H1 (cell line): ENCODE data around the gene TMEM40. TPM values are rescaled to one million over a fixed set of nuclear protein-coding genes. Genes with fewer than 3 reads are reported as not detected.
A peak's percentile ranks its signal among the peaks of the same experiment; 100 is the strongest.

Experiments used
- CTCF ChIA-PET: fragments of 300-600 bp; sonication (Branson Sonifier 250); formaldehyde crosslinking; loops from one replicate; lab custom pipeline; 2021; ENCODE audit not compliant: partially characterized antibody; lab: Charles Lee
- POLR2A ChIA-PET: fragments of 300-600 bp; sonication (Branson Sonifier 250); formaldehyde crosslinking; loops from one replicate; lab custom pipeline; 2021; ENCODE audit warnings: inconsistent platforms; ENCODE audit not compliant: partially characterized antibody; lab: Charles Lee
- DNase-seq, 2 experiments: peaks; one replicate each; pipeline versions ENCODE4 v3.0.0 to v3.0.0-alpha.2; 2010 to 2022; ENCODE audit warnings: low spot score in 2 of 2, low read depth in 1 of 2, mixed read lengths in 1 of 2
- FAIRE-seq: peaks from 2 replicates; lab custom pipeline; 2011; peaks lifted over from hg19 to GRCh38; lab: Jason Lieb, UNC
- H2AFZ ChIP-seq: 2 replicates; pipeline ENCODE4 v1.8.1; 2012; ENCODE audit warnings: low read length, inconsistent platforms
- H2AK5ac ChIP-seq: 2 replicates; pipeline ENCODE4 v1.6.1; 2013; ENCODE audit warnings: low read depth, low read length
- H2BK120ac ChIP-seq: replicated peaks from 2 replicates; pipeline ENCODE3; 2013; ENCODE audit warnings: low read depth, low read length, inconsistent platforms
- H2BK12ac ChIP-seq: 2 replicates; pipeline ENCODE4 v1.6.1; 2013; ENCODE audit warnings: low read depth, low read length
- H2BK15ac ChIP-seq: 2 replicates; pipeline ENCODE4 v1.6.1; 2013; ENCODE audit warnings: low read length
- H2BK20ac ChIP-seq: 2 replicates; pipeline ENCODE4 v1.6.1; 2013; ENCODE audit warnings: low read length
- H2BK5ac ChIP-seq: 2 replicates; pipeline ENCODE4 v1.6.1; 2013; ENCODE audit warnings: low read depth, low read length
- H3K14ac ChIP-seq: 2 replicates; pipeline ENCODE4 v1.6.1; 2013; ENCODE audit warnings: inconsistent platforms; ENCODE audit not compliant: insufficient read length
- H3K18ac ChIP-seq: 2 replicates; pipeline ENCODE4 v1.6.1; 2013; ENCODE audit warnings: low read length; ENCODE audit errors: extremely low read depth
- H3K23ac ChIP-seq: 2 replicates; pipeline ENCODE4 v1.6.1; 2013; ENCODE audit warnings: inconsistent platforms; ENCODE audit not compliant: insufficient read length
- H3K23me2 ChIP-seq: 2 replicates; pipeline ENCODE4 v1.6.1; 2013; ENCODE audit warnings: low read depth, low read length
- H3K27ac ChIP-seq: 2 replicates; pipeline ENCODE4 v1.6.1; 2011; ENCODE audit warnings: low read depth, low read length, inconsistent platforms
- H3K27me3 ChIP-seq, 4 experiments: replicated peaks in 1 of 4; 1 replicate in 1 of 4; 2 replicates in 3 of 4; pipeline versions ENCODE4 v1.6.1 to v1.8.1; 2011 to 2013; ENCODE audit warnings: low read length in 3 of 4, mild to moderate bottlenecking in 3 of 4, inconsistent platforms in 2 of 4, mixed read lengths in 2 of 4, moderate library complexity in 1 of 4; ENCODE audit not compliant: control insufficient read depth in 3 of 4, insufficient read depth in 3 of 4; ENCODE audit errors: extremely low read depth in 1 of 4
- H3K36me3 ChIP-seq, 4 experiments: 2 replicates each; pipeline versions ENCODE4 v1.6.1 to v1.8.1; 2011 to 2013; ENCODE audit warnings: mild to moderate bottlenecking in 4 of 4, low read length in 3 of 4, moderate library complexity in 2 of 4, control low read depth in 1 of 4, inconsistent platforms in 1 of 4; ENCODE audit not compliant: insufficient read depth in 4 of 4, control insufficient read depth in 2 of 4
- H3K4ac ChIP-seq: replicated peaks from 2 replicates; pipeline ENCODE3; 2013; ENCODE audit warnings: low read length, low read depth, mixed read lengths, inconsistent platforms; ENCODE audit not compliant: insufficient read length
- H3K4me1 ChIP-seq, 4 experiments: replicated peaks in 1 of 4; 1 replicate in 1 of 4; 2 replicates in 3 of 4; pipeline versions ENCODE4 v1.6.1 to v1.8.1; 2011 to 2013; ENCODE audit warnings: low read length in 3 of 4, inconsistent platforms in 2 of 4, mixed read lengths in 1 of 4; ENCODE audit not compliant: insufficient read depth in 4 of 4, control insufficient read depth in 3 of 4
- H3K4me2 ChIP-seq, 2 experiments: 2 replicates each; pipeline versions ENCODE4 v1.6.1 to v1.8.1; 2011 to 2013; ENCODE audit warnings: low read depth in 2 of 2, low read length in 2 of 2, control low read depth in 1 of 2, inconsistent platforms in 1 of 2, mild to moderate bottlenecking in 1 of 2; ENCODE audit not compliant: insufficient read depth in 1 of 2
- H3K4me3 ChIP-seq, 4 experiments: fragments of 200-600, 300-600 bp in 1 of 4; sonication (generic), shearing (Covaris generic), sonication (Bioruptor Twin) in 1 of 4; 2 replicates each; pipeline versions ENCODE4 v1.5.1 to v1.8.1; 2011 to 2016; ENCODE audit warnings: low read length in 4 of 4, low read depth in 3 of 4, control low read depth in 2 of 4, inconsistent platforms in 2 of 4, mild to moderate bottlenecking in 2 of 4, mixed read lengths in 1 of 4, moderate library complexity in 1 of 4; ENCODE audit not compliant: insufficient read depth in 2 of 4; ENCODE audit errors: extremely low read depth in 1 of 4
- H3K56ac ChIP-seq: replicated peaks from 2 replicates; pipeline ENCODE3; 2013; ENCODE audit warnings: low read depth, mild to moderate bottlenecking, mixed read lengths, low read length, inconsistent platforms; ENCODE audit not compliant: insufficient read length
- H3K79me1 ChIP-seq: 2 replicates; pipeline ENCODE4 v1.6.1; 2013; ENCODE audit warnings: low read depth, low read length, control low read depth
- H3K79me2 ChIP-seq, 2 experiments: 2 replicates each; pipeline versions ENCODE4 v1.6.1 to v1.8.1; 2012 to 2013; ENCODE audit warnings: low read length in 2 of 2, mild to moderate bottlenecking in 2 of 2, inconsistent platforms in 1 of 2; ENCODE audit not compliant: insufficient read depth in 2 of 2, control insufficient read depth in 1 of 2
- H3K9ac ChIP-seq, 4 experiments: replicated peaks in 1 of 4; 1 replicate in 1 of 4; 2 replicates in 3 of 4; pipeline versions ENCODE4 v1.6.1 to v1.8.1; 2011 to 2013; ENCODE audit warnings: low read depth in 3 of 4, low read length in 3 of 4, control low read depth in 2 of 4, mild to moderate bottlenecking in 2 of 4, moderate library complexity in 2 of 4, inconsistent platforms in 1 of 4; ENCODE audit errors: extremely low read depth in 1 of 4
- H3K9me3 ChIP-seq, 2 experiments: 2 replicates each; pipeline versions ENCODE4 v1.6.1 to v1.8.1; 2012 to 2013; ENCODE audit warnings: mild to moderate bottlenecking in 2 of 2, moderate library complexity in 2 of 2, control low read depth in 1 of 2, inconsistent platforms in 1 of 2, low read depth in 1 of 2, low read length in 1 of 2, mixed read lengths in 1 of 2; ENCODE audit not compliant: insufficient read depth in 2 of 2
- H4K20me1 ChIP-seq, 2 experiments: replicated peaks in 1 of 2; 2 replicates each; pipeline versions ENCODE3 to v1.8.1; 2011 to 2013; ENCODE audit warnings: inconsistent platforms in 2 of 2, low read length in 2 of 2, mild to moderate bottlenecking in 1 of 2; ENCODE audit not compliant: insufficient read depth in 2 of 2, control insufficient read depth in 1 of 2
- H4K5ac ChIP-seq: 2 replicates; pipeline ENCODE4 v1.6.1; 2013; ENCODE audit warnings: low read length, low read depth, mixed read lengths, inconsistent platforms; ENCODE audit not compliant: insufficient read length
- H4K8ac ChIP-seq: 2 replicates; pipeline ENCODE4 v1.8.0; 2013; ENCODE audit warnings: mild to moderate bottlenecking, moderate library complexity, low read length, inconsistent platforms; ENCODE audit not compliant: insufficient read depth; ENCODE audit errors: extremely low read depth
- H4K91ac ChIP-seq: replicated peaks from 2 replicates; pipeline ENCODE3; 2013; ENCODE audit warnings: low read length, mixed read lengths, inconsistent platforms; ENCODE audit not compliant: insufficient read length
- CTBP2 ChIP-seq: IDR thresholded peaks from 2 replicates; pipeline ENCODE4 v1.7.0; 2011; ENCODE audit warnings: borderline replicate concordance, mild to moderate bottlenecking, moderate library complexity, mixed read lengths, low read length; ENCODE audit not compliant: insufficient read depth, insufficient read length
- EZH2 ChIP-seq: fragments of 200-600 bp; sonication (generic); IDR thresholded peaks from 2 replicates; pipeline ENCODE4 v1.7.1; 2012; ENCODE audit warnings: low read depth, mild to moderate bottlenecking, moderate library complexity, low read length, inconsistent platforms; ENCODE audit not compliant: severe bottlenecking
- GABPA ChIP-seq: IDR thresholded peaks from 2 replicates; pipeline ENCODE4 v1.6.1; 2011; ENCODE audit warnings: mild to moderate bottlenecking, low read length, moderate library complexity, borderline replicate concordance; ENCODE audit not compliant: insufficient read depth
- GTF2F1 ChIP-seq: IDR thresholded peaks from 2 replicates; pipeline ENCODE4 v1.6.1; 2012; ENCODE audit warnings: low read depth, low read length, improper control_type of control experiment, borderline replicate concordance
- KDM4A ChIP-seq: IDR thresholded peaks from one replicate; pipeline ENCODE4 v1.7.1; 2012; ENCODE audit warnings: low read depth, mild to moderate bottlenecking, moderate library complexity, low read length, inconsistent platforms; ENCODE audit not compliant: severe bottlenecking
- RAD21 ChIP-seq, 2 experiments: IDR thresholded peaks in 1 of 2; conservative IDR thresholded peaks in 1 of 2; 2 replicates each; pipeline ENCODE4 v1.6.1; 2011; ENCODE audit warnings: low read depth in 2 of 2, low read length in 2 of 2, improper control_type of control experiment in 1 of 2, inconsistent platforms in 1 of 2, mild to moderate bottlenecking in 1 of 2, moderate library complexity in 1 of 2
- RXRA ChIP-seq: IDR thresholded peaks from 2 replicates; pipeline ENCODE4 v1.6.1; 2011; ENCODE audit warnings: low read depth, mild to moderate bottlenecking, low read length, moderate library complexity; ENCODE audit not compliant: insufficient read depth
- SIX5 ChIP-seq: IDR thresholded peaks from 2 replicates; pipeline ENCODE4 v1.6.1; 2011; ENCODE audit warnings: mild to moderate bottlenecking, low read depth, low read length
- SP4 ChIP-seq: IDR thresholded peaks from 2 replicates; pipeline ENCODE4 v1.6.1; 2012; ENCODE audit warnings: low read length, inconsistent platforms
- WGBS, 2 experiments: shearing (Covaris generic) in 1 of 2; methylation state at CpG; one replicate each; pipeline versions ENCODE4 v1.1.6 to v1.1.7; 2013 to 2015; ENCODE audit warnings: low lambda C conversion rate in 2 of 2, mixed read lengths in 2 of 2, inconsistent platforms in 1 of 2, low coverage in 1 of 2, missing lambda C conversion rate in 1 of 2; ENCODE audit not compliant: insufficient replicate concordance in 2 of 2, insufficient coverage in 1 of 2, insufficient read length in 1 of 2; ENCODE audit errors: extremely low coverage in 1 of 2, missing lambda C conversion rate in 1 of 2; 5-methylcytosine and 5-hydroxymethylcytosine counted together
- polyA plus RNA-seq, 7 experiments: library from polyadenylated mRNA; depleted of rRNA in 3 of 7; stranded (reverse) in 5 of 7; unstranded in 2 of 7; fragments of >200 nt in 5 of 7; fragments of 200-250 nt in 2 of 7; gene quantifications; 1 replicate in 5 of 7; 2 replicates in 1 of 7; 4 replicates in 1 of 7; pipeline versions ENCODE4 v1.2.1 to v1.2.3, GENCODE V29; 2011 to 2013; ENCODE audit warnings: missing spikeins in 2 of 7, mixed read lengths in 2 of 7
- total RNA-seq: library from RNA; stranded (reverse); fragmentation: NEBNext Ultra II Directional; extraction: Animal tissue kit (Norgen Biotek cat#: 25700); gene quantifications from 2 replicates; pipeline ENCODE4 v1.2.1, GENCODE V29; 2021
- TF ChIP-seq, protein P1 (sequence below): IDR thresholded peaks from 2 replicates; pipeline ENCODE4 v1.6.1; 2012; ENCODE audit warnings: inconsistent platforms

TMEM40 gene
- total and polyA plus RNA-seq, 2 of the 8 experiments (the other 6 are each of a cell fraction or from before 2014, with no cell fraction given) = 0.18 TPM; not detected in 1

DNA sequence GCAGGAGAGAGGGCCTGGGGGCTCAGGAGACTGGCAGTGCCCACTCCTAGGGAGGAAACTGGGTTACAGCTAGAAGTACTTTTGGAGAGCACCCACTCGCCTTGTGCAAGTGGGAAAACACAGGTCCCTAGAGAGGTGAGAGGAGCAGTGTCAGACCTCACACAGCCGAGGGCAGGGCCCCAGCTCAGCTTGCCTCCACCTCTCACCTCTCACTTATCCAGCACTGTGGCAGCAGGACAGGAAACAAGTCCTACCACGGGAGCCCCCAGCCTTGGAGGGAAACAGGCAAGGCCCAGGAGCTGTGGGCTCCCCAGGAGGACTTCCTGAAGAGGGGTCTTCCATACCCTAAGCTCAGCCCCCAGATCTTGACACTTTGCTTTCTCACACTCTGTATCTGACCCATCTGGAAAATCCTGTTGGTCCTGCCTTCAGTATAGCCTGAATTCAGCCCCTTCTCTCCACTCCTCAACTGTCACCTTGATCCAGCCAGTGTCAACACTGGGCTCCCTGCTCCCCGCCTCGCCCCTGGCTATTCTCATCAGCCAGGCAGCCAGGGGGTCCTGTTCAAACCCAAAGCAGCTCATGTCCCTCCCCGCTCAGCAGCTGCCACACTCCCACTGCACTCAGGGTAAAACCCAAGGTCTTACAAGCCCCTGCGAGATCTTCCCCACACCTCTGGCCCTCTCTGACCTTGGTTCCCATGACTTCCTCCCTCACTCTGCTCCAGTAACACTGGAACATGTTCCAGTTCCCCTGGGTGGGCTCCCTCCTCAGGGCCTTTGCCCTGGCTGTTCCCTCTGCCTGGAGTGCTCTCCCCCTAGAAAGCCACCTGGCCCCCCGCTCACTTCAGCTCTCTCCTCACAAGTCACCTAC lies 870 bp upstream of the TMEM40 start:
- no peak overlapping the region for H2BK120ac ChIP-seq
- H3K56ac ChIP-seq = peak overlapping the region; percentile 19
- peaks cover 0 to 15% (median 9%) of the 10 kb centered on the region in 4 experiments; a peak in 5 of 7 replicates for H3K4me1 ChIP-seq
- H3K14ac ChIP-seq = no peak overlapping the region
- H4K5ac ChIP-seq = no peak overlapping the region
- no peaks in the 10 kb centered on the region for H3K36me3 ChIP-seq
- CTCF ChIA-PET = interaction anchor here (0.5 to 4.5 kb wide), 7 partner anchors 9 to 63 kb away, joined by 3 to 29 read pairs (median 6); no protein-coding TSS in a partner anchor
- H3K4me3 ChIP-seq = no peak overlapping the region
- DNase-seq (no peak), FAIRE-seq (no peak)
- no peaks in the 10 kb centered on the region for H4K20me1 ChIP-seq
- WGBS, 2 experiments = 76% methylated on average over 8 of the region's 8 CpGs; no CpG with 5 or more reads in 1 of the 2 experiments
- H3K79me1 ChIP-seq = no peaks in the 10 kb centered on the region
- H3K23ac ChIP-seq = no peak overlapping the region
- peak overlapping the region; percentile 20; the same call in 1 of the 2 replicates for H2BK12ac ChIP-seq
- H4K8ac ChIP-seq = no peak overlapping the region
- H3K4me2 ChIP-seq = no peak overlapping the region
- no peak overlapping the region for H2BK15ac ChIP-seq
- H2AFZ ChIP-seq = no peak overlapping the region
- H3K79me2 ChIP-seq = no peaks in the 10 kb centered on the region
- H4K91ac ChIP-seq = peak overlapping the region; percentile 46
- peak overlapping the region; percentile 12; the same call in 1 of the 2 replicates for H2BK5ac ChIP-seq
- H3K27me3 ChIP-seq = no peaks in the 10 kb centered on the region
- H3K23me2 ChIP-seq = peaks cover 3% of the 10 kb centered on the region; the same call in 1 of the 2 replicates
- POLR2A ChIA-PET = interaction anchor here (0.6 to 1.5 kb wide), 5 partner anchors 12 to 708 kb away, joined by 3 to 4 read pairs (median 3); no protein-coding TSS in a partner anchor
- no peak overlapping the region for H2BK20ac ChIP-seq
- no peak overlapping the region for H3K27ac ChIP-seq
- H3K18ac ChIP-seq = no peak overlapping the region
- H3K9me3 ChIP-seq = no peaks in the 10 kb centered on the region
- no peak overlapping the region for H2AK5ac ChIP-seq
- H3K4ac ChIP-seq = no peak overlapping the region
- no peak overlapping the region for H3K9ac ChIP-seq
- no peak for TF ChIP-seq SP4
- TF ChIP-seq EZH2 = no peak
- TF ChIP-seq CTBP2 = no peak
- TF ChIP-seq SIX5 = no peak
- no peak for TF ChIP-seq GABPA
- TF ChIP-seq GTF2F1 = no peak
- TF ChIP-seq, protein P1, sequence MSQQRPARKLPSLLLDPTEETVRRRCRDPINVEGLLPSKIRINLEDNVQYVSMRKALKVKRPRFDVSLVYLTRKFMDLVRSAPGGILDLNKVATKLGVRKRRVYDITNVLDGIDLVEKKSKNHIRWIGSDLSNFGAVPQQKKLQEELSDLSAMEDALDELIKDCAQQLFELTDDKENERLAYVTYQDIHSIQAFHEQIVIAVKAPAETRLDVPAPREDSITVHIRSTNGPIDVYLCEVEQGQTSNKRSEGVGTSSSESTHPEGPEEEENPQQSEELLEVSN = no peak
- TF ChIP-seq RXRA = no peak
- no peak for TF ChIP-seq RAD21 (IDR thresholded peaks at IDR 0.05 in 1 of 2, conservative IDR thresholded peaks at IDR 0.05 in 1 of 2; ENCODE audit: low read depth in 2 of 2, low read length in 2 of 2)
- no peak for TF ChIP-seq KDM4A
